ENCODE results near the gene PITX2. TPM values are rescaled to one million over a fixed set of nuclear protein-coding genes. Genes with fewer than 3 reads are reported as not detected.

PITX2 gene
- total RNA-seq, 4 donors from 2014 or later = not detected

DNA sequence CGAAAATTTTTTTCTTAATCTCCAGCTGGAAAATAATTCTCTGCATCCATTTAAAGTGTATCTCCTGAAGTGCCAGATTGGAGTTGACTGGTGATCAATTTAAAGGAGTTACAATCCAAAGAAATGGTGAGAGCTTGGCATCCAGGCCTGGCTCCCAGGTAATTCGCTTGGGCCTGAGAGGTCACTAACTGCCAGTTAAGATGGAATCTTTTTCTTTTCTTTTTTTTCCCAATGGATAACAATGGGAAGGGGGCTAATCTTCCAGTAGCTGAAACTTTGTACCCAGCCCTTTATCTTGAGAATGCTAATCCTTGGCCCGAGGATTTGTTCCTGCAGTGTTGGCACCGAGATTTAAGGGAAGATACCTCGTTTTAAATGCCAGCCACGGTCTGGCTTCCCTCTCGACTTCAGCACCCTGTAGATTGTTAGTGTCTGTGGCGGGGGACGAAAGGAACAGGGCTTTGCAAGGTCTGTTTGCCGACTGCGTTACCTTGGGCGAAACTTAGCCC, 13.3 kb upstream of the PITX2 start:
- no peak for TF ChIP-seq POLR2A (IDR thresholded peaks at IDR 0.05)
- TF ChIP-seq, protein P1, sequence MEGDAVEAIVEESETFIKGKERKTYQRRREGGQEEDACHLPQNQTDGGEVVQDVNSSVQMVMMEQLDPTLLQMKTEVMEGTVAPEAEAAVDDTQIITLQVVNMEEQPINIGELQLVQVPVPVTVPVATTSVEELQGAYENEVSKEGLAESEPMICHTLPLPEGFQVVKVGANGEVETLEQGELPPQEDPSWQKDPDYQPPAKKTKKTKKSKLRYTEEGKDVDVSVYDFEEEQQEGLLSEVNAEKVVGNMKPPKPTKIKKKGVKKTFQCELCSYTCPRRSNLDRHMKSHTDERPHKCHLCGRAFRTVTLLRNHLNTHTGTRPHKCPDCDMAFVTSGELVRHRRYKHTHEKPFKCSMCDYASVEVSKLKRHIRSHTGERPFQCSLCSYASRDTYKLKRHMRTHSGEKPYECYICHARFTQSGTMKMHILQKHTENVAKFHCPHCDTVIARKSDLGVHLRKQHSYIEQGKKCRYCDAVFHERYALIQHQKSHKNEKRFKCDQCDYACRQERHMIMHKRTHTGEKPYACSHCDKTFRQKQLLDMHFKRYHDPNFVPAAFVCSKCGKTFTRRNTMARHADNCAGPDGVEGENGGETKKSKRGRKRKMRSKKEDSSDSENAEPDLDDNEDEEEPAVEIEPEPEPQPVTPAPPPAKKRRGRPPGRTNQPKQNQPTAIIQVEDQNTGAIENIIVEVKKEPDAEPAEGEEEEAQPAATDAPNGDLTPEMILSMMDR (IDR thresholded peaks at IDR 0.05) = no peak
- H3K36me3 ChIP-seq = no peaks in the 10 kb centered on the region
- no peak overlapping the region for H3K4me3 ChIP-seq (replicated peaks in 1 of 3)
- intact Hi-C loops (cut with DNase I) = no loop called here
- no peak for DNase-seq
- WGBS, 2 donors = 8 to 15% methylated on average over 12 of the region's 12 CpGs
- peaks cover 18 to 22% of the 10 kb centered on the region in 2 donors for H3K4me1 ChIP-seq
- no peak overlapping the region for H3K27ac ChIP-seq
- H3K27me3 ChIP-seq = peaks cover 75% of the 10 kb centered on the region
- no peaks in the 10 kb centered on the region for H3K9me3 ChIP-seq

DNA sequence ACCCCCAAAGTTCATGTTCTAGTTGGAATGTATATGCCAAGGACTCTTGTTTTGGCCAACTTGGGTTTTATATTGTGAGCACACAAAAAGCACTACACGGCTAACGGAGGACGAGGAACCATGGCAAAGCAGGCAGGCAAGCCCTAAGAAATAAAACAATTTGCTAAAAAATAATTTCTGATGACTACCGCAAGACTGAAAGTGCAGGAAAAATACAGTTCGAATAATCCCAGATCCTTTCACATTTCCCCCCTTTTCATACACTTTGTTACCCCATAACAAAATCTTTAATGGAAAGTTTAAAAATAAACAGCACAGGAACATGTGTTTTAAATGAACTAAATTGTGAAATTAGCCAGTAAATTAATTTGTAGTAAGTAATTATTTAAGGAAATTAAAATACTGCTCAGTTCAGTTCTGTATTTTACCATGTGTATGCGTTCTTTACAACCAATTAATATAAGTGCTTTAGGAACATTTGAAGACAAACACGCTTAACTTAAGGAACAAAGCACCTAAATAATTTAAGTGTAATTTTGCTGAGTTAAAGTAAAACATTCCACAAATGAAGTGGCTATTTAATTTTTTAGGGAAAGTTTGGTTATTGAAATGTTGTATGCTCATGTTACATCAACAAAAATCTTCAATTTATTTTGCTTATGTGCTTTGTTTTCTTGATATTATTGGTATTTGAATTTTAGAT, 12.4 kb upstream of the PITX2 start:
- WGBS, 2 donors = 20 to 23% methylated on average over 7 of the region's 7 CpGs
- H3K27ac ChIP-seq = no peak overlapping the region
- no peaks in the 10 kb centered on the region for H3K36me3 ChIP-seq
- peaks cover 18 to 22% of the 10 kb centered on the region in 2 donors for H3K4me1 ChIP-seq
- peaks cover 81% of the 10 kb centered on the region for H3K27me3 ChIP-seq
- no peak overlapping the region for H3K4me3 ChIP-seq (replicated peaks in 1 of 3)
- H3K9me3 ChIP-seq = no peaks in the 10 kb centered on the region
- intact Hi-C loops (cut with DNase I) = no loop called here
- TF ChIP-seq, protein P1 (IDR thresholded peaks at IDR 0.05) = no peak
- no peak for TF ChIP-seq POLR2A (IDR thresholded peaks at IDR 0.05)
- no peak for DNase-seq

DNA sequence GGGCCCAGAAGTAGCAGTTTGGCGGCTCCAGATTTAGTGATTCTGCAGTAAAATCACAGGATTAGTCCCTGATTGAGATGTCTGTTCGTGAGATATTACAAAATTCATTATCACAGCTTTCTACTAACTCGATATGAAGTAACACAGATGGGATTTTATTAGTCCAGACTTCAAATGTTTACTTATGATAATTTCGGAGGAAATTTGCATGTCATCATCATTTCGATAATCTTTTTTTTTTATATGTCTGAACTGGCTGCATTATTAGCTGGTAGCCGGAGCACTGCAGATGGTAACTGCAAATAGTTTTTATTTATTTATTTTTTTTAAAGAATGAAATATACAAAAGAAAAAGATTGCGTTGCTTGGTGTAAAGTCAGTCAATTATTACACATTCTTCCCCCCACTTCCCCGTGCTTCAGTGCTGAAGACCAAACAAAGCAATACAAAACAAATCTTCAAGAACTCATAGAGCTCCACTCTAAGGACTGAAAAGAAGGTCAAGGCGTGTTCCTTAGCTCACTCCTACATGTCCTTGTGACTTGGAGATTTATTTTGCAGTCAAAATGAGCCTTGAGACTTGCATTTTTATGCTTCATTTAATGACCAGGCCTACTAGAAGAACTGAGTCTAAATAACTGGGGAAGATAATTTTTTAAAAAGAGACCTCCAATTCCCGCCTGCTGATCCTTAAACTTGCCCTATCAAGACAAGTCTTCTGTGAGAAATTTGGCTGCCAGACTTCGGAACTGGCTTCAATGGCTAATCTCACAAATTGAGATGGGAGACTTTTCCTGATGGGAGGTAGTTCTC, 11.7 kb upstream of the PITX2 start:
- H3K36me3 ChIP-seq = no peaks in the 10 kb centered on the region
- DNase-seq = no peak
- intact Hi-C loops (cut with DNase I) = no loop called here
- H3K27me3 ChIP-seq = peaks cover 84% of the 10 kb centered on the region
- peaks cover 18 to 22% of the 10 kb centered on the region in 2 donors for H3K4me1 ChIP-seq
- WGBS, 2 donors = 23 to 24% methylated on average over 11 of the region's 11 CpGs
- H3K27ac ChIP-seq = no peak overlapping the region
- H3K4me3 ChIP-seq (replicated peaks in 1 of 3) = no peak overlapping the region
- TF ChIP-seq POLR2A (IDR thresholded peaks at IDR 0.05) = no peak
- TF ChIP-seq, protein P1 (IDR thresholded peaks at IDR 0.05) = no peak
- H3K9me3 ChIP-seq = no peaks in the 10 kb centered on the region

DNA sequence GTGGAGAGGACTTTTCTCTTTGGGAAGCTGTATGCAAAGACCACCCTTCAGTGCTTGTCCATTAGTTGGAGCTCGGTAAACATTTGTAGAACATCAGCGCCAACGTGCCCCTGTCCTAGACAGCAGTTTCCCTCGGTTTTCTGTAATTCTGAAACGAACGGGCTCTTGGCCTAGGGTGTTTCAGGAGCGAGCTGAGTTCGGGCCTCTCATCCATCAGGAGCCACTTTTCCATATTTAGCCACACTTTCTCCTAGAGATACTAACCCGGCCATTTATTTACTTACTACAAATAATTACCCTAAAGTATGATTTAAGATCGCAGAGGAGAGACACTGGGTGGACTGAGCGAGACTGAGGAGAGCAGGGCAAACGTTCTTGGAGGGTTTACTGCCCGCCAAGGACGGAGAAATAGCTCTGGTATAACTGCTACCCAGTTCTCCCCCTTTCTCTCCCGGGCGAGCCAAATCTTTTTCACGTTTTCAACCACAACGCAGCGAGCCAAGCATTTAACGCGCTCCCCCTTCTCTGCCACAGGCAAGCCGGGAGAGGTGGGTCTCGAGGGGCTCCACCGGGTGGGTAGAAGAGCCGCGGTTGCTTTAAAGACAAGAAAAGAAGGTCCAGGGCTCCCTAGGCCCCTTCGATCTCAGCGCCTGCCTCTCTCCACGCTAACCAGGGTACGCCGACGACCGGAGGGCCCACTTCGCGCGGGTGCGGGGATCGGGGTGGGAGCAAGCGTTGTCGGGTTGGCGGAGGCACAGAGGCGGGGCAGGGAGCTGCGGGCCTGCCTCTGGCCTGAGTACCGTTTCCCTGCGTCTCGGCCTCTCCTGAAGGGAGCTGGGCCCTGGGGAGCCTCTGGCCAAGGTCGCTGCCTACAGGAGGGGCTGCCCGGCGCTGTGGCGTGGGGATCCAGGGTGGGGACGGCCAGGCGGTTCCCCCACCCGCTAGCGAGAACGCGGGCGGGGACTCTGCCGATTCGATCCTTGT, 10.8 kb upstream of the PITX2 start:
- intact Hi-C loops (cut with DNase I) = no loop called here
- no peak for TF ChIP-seq POLR2A (IDR thresholded peaks at IDR 0.05)
- TF ChIP-seq, protein P1 (IDR thresholded peaks at IDR 0.05) = no peak
- no peak overlapping the region for H3K4me3 ChIP-seq (replicated peaks in 1 of 3)
- H3K9me3 ChIP-seq = no peaks in the 10 kb centered on the region
- H3K27me3 ChIP-seq = peaks cover 80% of the 10 kb centered on the region
- no peaks in the 10 kb centered on the region for H3K36me3 ChIP-seq
- no peak overlapping the region for H3K27ac ChIP-seq
- H3K4me1 ChIP-seq = peaks cover 18 to 22% of the 10 kb centered on the region in 2 donors
- no peak for DNase-seq
- WGBS, 2 donors = 10 to 11% methylated on average over 37 to 39 of the region's 59 CpGs

Measured in thyroid gland (tissue), 4 donors.